GM12878 (cell line): Measurements from ENCODE around the gene SSBP1. TPM values are rescaled to one million over a fixed set of nuclear protein-coding genes. Genes with fewer than 3 reads are reported as not detected.
A peak's percentile ranks its signal among the peaks of the same experiment; 100 is the strongest.

Source experiments
- BCL11A ChIP-seq: IDR thresholded peaks from 2 replicates; pipeline ENCODE4 v1.6.1; 2011; ENCODE audit warnings: low read depth, low read length
- CEBPZ ChIP-seq: fragments of 150-350 bp; IDR thresholded peaks from 2 replicates; pipeline ENCODE4 v1.6.1; 2016; ENCODE audit warnings: low read depth, low read length
- FOXM1 ChIP-seq: IDR thresholded peaks from 2 replicates; pipeline ENCODE4 v1.6.1; 2012; ENCODE audit warnings: low read depth, mild to moderate bottlenecking, inconsistent platforms, low read length, moderate library complexity
- GABPA ChIP-seq: IDR thresholded peaks from 2 replicates; pipeline ENCODE4 v1.6.1; 2014; ENCODE audit warnings: antibody characterized with exemption, low read depth, mild to moderate bottlenecking, inconsistent platforms
- GATAD2B ChIP-seq: fragments of 450-650 bp; conservative IDR thresholded peaks from 2 replicates; pipeline ENCODE4 v1.6.1; 2017; ENCODE audit warnings: low read depth, mild to moderate bottlenecking, moderate library complexity
- KDM1A ChIP-seq: fragments of 200-600 bp; sonication (generic); IDR thresholded peaks from 2 replicates; pipeline ENCODE4 v1.6.1; 2016; ENCODE audit warnings: borderline replicate concordance
- KLF5 ChIP-seq: fragments of 450-650 bp; IDR thresholded peaks from 2 replicates; pipeline ENCODE4 v1.6.1; 2014; ENCODE audit warnings: mild to moderate bottlenecking; ENCODE audit not compliant: partially characterized antibody
- LARP7 ChIP-seq: fragments of 450-650 bp; IDR thresholded peaks from 2 replicates; pipeline ENCODE4 v1.6.1; 2017; ENCODE audit warnings: mild to moderate bottlenecking
- MYC ChIP-seq: IDR thresholded peaks from 2 replicates; pipeline ENCODE4 v1.6.1; 2011; ENCODE audit warnings: mild to moderate bottlenecking, low read length, moderate library complexity, inconsistent platforms; ENCODE audit not compliant: insufficient read depth, insufficient replicate concordance, insufficient read length, severe bottlenecking
- NBN ChIP-seq: fragments of 450-650 bp; IDR thresholded peaks from 2 replicates; pipeline ENCODE4 v1.6.1; 2016
- PML ChIP-seq: IDR thresholded peaks from 2 replicates; pipeline ENCODE4 v1.6.1; 2012; ENCODE audit warnings: low read length, inconsistent platforms
- POU2F2 ChIP-seq: IDR thresholded peaks from 3 replicates; pipeline ENCODE4 v1.6.1; 2011; ENCODE audit warnings: low read depth, mild to moderate bottlenecking, low read length, borderline replicate concordance
- RAD21 ChIP-seq: IDR thresholded peaks from 2 replicates; pipeline ENCODE4 v1.6.1; 2011; ENCODE audit warnings: mild to moderate bottlenecking, low read depth, low read length, moderate library complexity; ENCODE audit not compliant: insufficient read depth
- RFX5 ChIP-seq: IDR thresholded peaks from 2 replicates; pipeline ENCODE4 v1.6.1; 2011; ENCODE audit warnings: low read depth, low read length, improper control_type of control experiment
- SUZ12 ChIP-seq: fragments of 200-600 bp; sonication (generic); IDR thresholded peaks from one replicate; pipeline ENCODE4 v1.6.1; 2018; ENCODE audit warnings: antibody characterized with exemption, mild to moderate bottlenecking; ENCODE audit not compliant: unreplicated experiment
- YY1 ChIP-seq: IDR thresholded peaks from 2 replicates; pipeline ENCODE4 v1.6.1; 2011; ENCODE audit warnings: low read depth, mild to moderate bottlenecking, low read length
- ZNF384 ChIP-seq: IDR thresholded peaks from 2 replicates; pipeline ENCODE4 v1.6.1; 2012; ENCODE audit warnings: low read depth, mild to moderate bottlenecking, low read length, improper control_type of control experiment, borderline replicate concordance
- polyA plus RNA-seq, 11 experiments: library from polyadenylated mRNA; depleted of rRNA in 4 of 11; unstranded in 6 of 11; stranded (reverse) in 5 of 11; fragments of >200 nt; fragmentation: Nextera tagmentation in 4 of 11; fragmentation: Illumina TruSeq in 1 of 11; extraction: Ambion mirVana in 4 of 11; extraction: Trizol in 1 of 11; gene quantifications; 1 replicate in 1 of 11; 2 replicates in 10 of 11; pipeline versions ENCODE4 v1.2.1 to v1.2.3, GENCODE V29; 2011 to 2016; ENCODE audit warnings: inconsistent platforms in 2 of 11, missing spikeins in 2 of 11, low read depth in 1 of 11
- total RNA-seq, 4 experiments: library from RNA; depleted of rRNA in 3 of 4; stranded (reverse); fragments of >200 nt in 3 of 4; fragmentation: Illumina TruSeq in 1 of 4; extraction: Trizol in 1 of 4; gene quantifications; 2 replicates each; pipeline versions ENCODE4 v1.2.1 to v1.2.3, GENCODE V29; 2013 to 2021
- TF ChIP-seq, protein P1 (sequence below): fragments of 450-650 bp; IDR thresholded peaks from 2 replicates; pipeline ENCODE4 v1.6.1; 2017; ENCODE audit warnings: antibody characterized with exemption, mild to moderate bottlenecking, moderate library complexity
- TF ChIP-seq, protein P2 (sequence below): fragments of 450-650 bp; IDR thresholded peaks from 2 replicates; pipeline ENCODE4 v1.6.1; 2017; ENCODE audit warnings: mild to moderate bottlenecking, moderate library complexity
- TF ChIP-seq, protein P3 (sequence below): IDR thresholded peaks from 2 replicates; pipeline ENCODE4 v1.6.1; 2011; ENCODE audit warnings: low read depth, mild to moderate bottlenecking, low read length, moderate library complexity, borderline replicate concordance; ENCODE audit errors: extremely low read depth

SSBP1 gene
- total and polyA plus RNA-seq, 10 of the 15 experiments (the other 5 are each of a cell fraction or from before 2014, with no cell fraction given), result 191 to 998 (median 418) TPM

- TF ChIP-seq GABPA, result peak; percentile 100
- peak; percentile 91 for TF ChIP-seq MYC
- TF ChIP-seq RAD21, result peak; percentile 49
- TF ChIP-seq LARP7, result peak; percentile 81
- TF ChIP-seq RFX5, result no peak
- TF ChIP-seq POU2F2, result peak; percentile 89; the same call in 2 of the 3 replicates
- peak; percentile 63 for TF ChIP-seq GATAD2B
- TF ChIP-seq SUZ12, result no peak
- TF ChIP-seq BCL11A, result no peak
- peak; percentile 98 for TF ChIP-seq NBN
- peak; percentile 50; the same call in 1 of the 2 replicates for TF ChIP-seq ZNF384
- TF ChIP-seq KDM1A, result no peak
- peak; percentile 95 for TF ChIP-seq FOXM1
- TF ChIP-seq, protein P1, sequence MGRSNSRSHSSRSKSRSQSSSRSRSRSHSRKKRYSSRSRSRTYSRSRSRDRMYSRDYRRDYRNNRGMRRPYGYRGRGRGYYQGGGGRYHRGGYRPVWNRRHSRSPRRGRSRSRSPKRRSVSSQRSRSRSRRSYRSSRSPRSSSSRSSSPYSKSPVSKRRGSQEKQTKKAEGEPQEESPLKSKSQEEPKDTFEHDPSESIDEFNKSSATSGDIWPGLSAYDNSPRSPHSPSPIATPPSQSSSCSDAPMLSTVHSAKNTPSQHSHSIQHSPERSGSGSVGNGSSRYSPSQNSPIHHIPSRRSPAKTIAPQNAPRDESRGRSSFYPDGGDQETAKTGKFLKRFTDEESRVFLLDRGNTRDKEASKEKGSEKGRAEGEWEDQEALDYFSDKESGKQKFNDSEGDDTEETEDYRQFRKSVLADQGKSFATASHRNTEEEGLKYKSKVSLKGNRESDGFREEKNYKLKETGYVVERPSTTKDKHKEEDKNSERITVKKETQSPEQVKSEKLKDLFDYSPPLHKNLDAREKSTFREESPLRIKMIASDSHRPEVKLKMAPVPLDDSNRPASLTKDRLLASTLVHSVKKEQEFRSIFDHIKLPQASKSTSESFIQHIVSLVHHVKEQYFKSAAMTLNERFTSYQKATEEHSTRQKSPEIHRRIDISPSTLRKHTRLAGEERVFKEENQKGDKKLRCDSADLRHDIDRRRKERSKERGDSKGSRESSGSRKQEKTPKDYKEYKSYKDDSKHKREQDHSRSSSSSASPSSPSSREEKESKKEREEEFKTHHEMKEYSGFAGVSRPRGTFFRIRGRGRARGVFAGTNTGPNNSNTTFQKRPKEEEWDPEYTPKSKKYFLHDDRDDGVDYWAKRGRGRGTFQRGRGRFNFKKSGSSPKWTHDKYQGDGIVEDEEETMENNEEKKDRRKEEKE, result no peak
- TF ChIP-seq YY1, result peak; percentile 89
- TF ChIP-seq, protein P2, sequence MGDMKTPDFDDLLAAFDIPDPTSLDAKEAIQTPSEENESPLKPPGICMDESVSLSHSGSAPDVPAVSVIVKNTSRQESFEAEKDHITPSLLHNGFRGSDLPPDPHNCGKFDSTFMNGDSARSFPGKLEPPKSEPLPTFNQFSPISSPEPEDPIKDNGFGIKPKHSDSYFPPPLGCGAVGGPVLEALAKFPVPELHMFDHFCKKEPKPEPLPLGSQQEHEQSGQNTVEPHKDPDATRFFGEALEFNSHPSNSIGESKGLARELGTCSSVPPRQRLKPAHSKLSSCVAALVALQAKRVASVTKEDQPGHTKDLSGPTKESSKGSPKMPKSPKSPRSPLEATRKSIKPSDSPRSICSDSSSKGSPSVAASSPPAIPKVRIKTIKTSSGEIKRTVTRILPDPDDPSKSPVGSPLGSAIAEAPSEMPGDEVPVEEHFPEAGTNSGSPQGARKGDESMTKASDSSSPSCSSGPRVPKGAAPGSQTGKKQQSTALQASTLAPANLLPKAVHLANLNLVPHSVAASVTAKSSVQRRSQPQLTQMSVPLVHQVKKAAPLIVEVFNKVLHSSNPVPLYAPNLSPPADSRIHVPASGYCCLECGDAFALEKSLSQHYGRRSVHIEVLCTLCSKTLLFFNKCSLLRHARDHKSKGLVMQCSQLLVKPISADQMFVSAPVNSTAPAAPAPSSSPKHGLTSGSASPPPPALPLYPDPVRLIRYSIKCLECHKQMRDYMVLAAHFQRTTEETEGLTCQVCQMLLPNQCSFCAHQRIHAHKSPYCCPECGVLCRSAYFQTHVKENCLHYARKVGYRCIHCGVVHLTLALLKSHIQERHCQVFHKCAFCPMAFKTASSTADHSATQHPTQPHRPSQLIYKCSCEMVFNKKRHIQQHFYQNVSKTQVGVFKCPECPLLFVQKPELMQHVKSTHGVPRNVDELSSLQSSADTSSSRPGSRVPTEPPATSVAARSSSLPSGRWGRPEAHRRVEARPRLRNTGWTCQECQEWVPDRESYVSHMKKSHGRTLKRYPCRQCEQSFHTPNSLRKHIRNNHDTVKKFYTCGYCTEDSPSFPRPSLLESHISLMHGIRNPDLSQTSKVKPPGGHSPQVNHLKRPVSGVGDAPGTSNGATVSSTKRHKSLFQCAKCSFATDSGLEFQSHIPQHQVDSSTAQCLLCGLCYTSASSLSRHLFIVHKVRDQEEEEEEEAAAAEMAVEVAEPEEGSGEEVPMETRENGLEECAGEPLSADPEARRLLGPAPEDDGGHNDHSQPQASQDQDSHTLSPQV, result no peak
- peak; percentile 91 for TF ChIP-seq KLF5
- TF ChIP-seq PML, result peak; percentile 98
- TF ChIP-seq CEBPZ, result peak; percentile 58; the same call in 1 of the 2 replicates
- TF ChIP-seq, protein P3, sequence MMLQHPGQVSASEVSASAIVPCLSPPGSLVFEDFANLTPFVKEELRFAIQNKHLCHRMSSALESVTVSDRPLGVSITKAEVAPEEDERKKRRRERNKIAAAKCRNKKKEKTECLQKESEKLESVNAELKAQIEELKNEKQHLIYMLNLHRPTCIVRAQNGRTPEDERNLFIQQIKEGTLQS, result no peak
Measured at GRCh38 chr7:141737836-141738591, at the start of gene SSBP1 (continued).
